Peyer's patch (tissue), 4 donors: Measurements from ENCODE around the gene IFT43.
"Not testable (repeated sequence)": the region's sequence is repeated elsewhere in the genome, so short reads cannot be mapped to it uniquely, and the experiment has no call there.

ENCODE experiments used
- POLR2A ChIP-seq, 2 donors: fragments of 450-650 bp; IDR thresholded peaks; one replicate each; pipeline ENCODE4 v1.5.1; 2017; ENCODE audit warnings: antibody characterized with exemption in 2 of 2, mild to moderate bottlenecking in 2 of 2, moderate library complexity in 2 of 2
- TF ChIP-seq, protein P1 (sequence below), 6 experiments: fragments of 450-650 bp in 4 of 6; fragments of 200-600 bp in 2 of 6; sonication (generic) in 1 of 6; IDR thresholded peaks; one replicate each; pipeline ENCODE4 v1.5.1; 2017 to 2019; ENCODE audit warnings: antibody characterized with exemption in 6 of 6, mild to moderate bottlenecking in 3 of 6, moderate library complexity in 1 of 6

DNA sequence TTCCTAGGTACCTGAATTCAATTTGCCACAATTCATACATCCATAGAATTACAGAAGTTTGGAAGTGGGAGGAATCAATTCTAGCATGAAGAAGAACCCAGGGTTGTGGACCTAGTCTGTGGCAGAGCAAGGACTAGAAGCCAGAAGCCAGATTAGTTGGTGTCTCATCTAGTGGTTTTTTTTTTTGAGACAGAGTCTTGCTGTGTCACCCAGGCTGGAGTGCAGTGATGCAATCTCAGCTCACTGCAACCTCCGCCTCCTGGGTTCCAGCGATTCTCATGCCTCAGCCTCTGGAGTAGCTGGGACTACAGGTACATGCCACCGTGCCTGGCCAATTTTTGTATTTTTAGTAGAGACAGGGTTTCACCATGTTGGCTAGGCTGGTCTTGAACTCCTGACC is 24.1 kb downstream of the IFT43 start:
- TF ChIP-seq, protein P1, sequence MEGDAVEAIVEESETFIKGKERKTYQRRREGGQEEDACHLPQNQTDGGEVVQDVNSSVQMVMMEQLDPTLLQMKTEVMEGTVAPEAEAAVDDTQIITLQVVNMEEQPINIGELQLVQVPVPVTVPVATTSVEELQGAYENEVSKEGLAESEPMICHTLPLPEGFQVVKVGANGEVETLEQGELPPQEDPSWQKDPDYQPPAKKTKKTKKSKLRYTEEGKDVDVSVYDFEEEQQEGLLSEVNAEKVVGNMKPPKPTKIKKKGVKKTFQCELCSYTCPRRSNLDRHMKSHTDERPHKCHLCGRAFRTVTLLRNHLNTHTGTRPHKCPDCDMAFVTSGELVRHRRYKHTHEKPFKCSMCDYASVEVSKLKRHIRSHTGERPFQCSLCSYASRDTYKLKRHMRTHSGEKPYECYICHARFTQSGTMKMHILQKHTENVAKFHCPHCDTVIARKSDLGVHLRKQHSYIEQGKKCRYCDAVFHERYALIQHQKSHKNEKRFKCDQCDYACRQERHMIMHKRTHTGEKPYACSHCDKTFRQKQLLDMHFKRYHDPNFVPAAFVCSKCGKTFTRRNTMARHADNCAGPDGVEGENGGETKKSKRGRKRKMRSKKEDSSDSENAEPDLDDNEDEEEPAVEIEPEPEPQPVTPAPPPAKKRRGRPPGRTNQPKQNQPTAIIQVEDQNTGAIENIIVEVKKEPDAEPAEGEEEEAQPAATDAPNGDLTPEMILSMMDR (IDR thresholded peaks at IDR 0.05) = not testable (repeated sequence)
- not testable (repeated sequence) for TF ChIP-seq POLR2A (IDR thresholded peaks at IDR 0.05)
